ENCODE data around the gene DYNLRB1.
"Not testable (repeated sequence)": the region's sequence is repeated elsewhere in the genome, so short reads cannot be mapped to it uniquely, and the experiment has no call there.

Gene DYNLRB1

GRCh38 chr20:34512266-34512954 lies 3.8 kb upstream of the DYNLRB1 start:
- no peak for DNase-seq

DNA sequence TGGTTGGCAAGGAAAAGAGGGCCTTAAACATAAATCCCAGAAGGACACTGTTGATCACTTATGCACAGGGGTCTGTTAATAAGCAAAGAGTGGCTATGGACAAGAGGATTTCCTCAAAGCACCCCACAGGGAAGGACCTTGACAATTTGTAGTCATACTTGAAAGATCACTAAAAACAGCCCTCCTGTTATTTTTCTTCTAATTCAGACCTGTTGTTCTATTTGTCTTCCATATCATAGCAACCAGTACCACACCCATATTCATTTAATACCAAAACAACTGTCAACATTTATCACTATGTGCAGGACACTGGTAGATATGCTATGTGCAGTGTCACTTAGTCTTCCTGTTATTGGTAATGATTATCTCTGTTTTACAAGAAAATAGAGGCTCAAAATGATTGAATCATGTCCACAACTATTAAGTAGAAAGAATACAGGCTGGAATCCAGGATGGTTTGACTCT lies 3.2 kb upstream of the DYNLRB1 start:
- DNase-seq = no peak

DNA sequence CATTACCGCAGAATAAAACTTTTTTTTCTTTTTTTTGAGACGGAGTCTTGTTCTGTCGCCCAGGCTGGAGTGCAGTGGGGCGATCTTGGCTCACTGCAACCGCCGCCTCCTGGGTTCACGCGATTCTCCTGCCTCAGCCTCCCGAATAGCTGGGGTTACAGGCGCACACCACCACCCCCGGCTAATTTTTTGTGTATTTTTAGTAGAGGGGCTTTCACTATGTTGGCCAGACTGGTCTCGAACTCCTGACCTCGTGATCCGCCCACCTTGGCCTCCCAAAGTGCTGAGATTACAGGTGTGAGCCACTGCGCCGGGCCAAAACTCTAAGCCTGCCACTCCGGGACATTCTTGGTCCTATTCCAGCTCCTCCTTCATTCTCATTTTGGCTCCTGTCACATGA lies 2.2 kb upstream of the DYNLRB1 start:
- not testable (repeated sequence) for DNase-seq

- DNase-seq = no peak
Observed at GRCh38 chr20:34514897-34515483, 1.2 kb upstream of the DYNLRB1 start.

DNA sequence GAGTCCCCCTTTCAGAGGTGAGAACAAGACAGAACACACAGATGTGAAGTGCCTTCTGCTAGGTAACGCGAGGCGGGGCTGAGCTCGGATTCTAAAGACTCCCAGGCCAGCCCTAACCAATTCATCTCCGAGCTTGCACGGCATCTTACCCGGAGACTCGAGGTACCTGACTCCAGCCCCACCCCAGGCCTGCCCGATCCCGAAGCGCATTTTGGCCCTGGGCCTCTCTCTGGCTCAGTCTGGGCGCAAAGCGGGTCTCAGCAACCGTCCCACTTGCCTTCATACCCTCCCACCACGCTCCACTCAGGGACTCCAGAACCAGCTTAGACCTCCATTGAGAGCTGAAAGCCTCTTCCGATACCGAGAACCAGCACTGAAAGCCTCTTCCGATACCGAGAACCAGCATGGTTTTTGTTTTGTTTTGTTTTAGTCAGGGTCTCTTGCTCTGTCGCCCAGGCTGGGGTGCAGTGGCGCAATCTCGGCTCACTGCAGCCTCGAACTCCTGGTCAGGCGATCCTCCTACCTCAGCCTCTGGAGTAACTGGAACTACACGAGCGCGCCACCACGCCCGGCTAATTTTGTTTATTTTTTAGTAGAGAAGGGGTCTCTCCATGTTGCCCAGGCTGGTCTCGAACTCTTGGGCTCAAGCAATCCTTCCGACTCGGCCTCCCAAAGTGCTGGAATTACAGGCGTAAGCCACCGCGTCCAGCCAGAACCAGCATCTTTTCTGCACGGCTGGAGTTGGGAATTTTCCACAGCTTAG lies 557 bp upstream of the DYNLRB1 start:
- DNase-seq = peak; percentile 81 to 82

DNA sequence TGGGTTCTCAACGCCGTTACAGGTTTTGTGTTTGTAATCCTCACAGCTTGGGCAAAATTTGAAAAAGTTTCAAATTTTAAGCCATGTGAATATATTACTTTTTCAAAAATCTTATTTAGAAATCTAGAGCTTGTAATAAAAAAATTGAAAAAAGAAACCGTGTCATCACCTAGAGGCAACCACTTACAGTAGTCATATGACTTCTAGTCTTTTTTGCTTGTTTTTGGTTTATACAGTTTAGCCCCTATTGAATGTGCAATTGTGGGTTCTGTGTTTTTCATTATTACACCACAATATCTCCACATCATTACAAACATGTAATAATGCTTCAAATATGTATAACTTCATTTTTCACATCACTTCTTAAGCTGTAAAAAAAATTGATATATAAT lies 888 bp downstream of the DYNLRB1 start:
- no peak for DNase-seq

DNA sequence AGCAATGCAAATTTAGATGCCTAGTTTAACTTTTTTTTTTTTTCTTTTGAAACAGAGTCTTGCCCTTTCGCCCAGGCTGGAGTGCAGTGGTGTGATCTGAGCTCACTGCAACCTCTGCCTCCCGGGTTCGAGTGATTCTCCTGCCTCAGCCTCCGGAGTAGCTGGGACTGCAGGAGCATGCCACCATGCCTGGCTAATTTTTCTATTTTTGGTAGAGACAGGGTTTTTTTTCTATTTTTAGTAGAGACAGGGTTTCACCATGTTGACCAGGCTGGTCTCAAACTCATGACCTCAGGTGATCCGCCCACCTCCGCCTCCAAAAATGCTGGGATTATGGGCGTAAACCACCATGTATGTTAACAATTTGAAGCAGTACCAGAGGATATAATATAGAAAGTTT lies 2.6 kb downstream of the DYNLRB1 start:
- not testable (repeated sequence) for DNase-seq

DNA sequence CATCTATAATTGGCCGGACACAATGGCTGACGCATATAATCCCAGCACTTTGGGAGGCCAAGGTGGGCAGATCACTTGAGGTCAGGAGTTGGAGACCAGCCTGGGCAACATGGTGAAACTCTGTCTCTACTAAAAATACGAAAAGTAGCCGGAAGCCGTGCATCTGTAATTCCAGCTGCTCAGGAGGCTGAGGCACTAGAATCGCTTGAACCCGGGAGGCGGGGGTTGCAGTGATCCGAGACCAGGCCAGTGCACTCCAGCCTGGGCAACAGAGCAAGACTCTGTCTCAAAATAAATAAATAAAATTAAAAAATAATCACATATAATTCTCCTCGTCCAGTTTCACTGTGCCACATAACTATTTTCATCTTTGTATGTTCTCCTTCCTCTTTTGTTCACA lies 3.6 kb downstream of the DYNLRB1 start:
- DNase-seq = not testable (repeated sequence)

DNA sequence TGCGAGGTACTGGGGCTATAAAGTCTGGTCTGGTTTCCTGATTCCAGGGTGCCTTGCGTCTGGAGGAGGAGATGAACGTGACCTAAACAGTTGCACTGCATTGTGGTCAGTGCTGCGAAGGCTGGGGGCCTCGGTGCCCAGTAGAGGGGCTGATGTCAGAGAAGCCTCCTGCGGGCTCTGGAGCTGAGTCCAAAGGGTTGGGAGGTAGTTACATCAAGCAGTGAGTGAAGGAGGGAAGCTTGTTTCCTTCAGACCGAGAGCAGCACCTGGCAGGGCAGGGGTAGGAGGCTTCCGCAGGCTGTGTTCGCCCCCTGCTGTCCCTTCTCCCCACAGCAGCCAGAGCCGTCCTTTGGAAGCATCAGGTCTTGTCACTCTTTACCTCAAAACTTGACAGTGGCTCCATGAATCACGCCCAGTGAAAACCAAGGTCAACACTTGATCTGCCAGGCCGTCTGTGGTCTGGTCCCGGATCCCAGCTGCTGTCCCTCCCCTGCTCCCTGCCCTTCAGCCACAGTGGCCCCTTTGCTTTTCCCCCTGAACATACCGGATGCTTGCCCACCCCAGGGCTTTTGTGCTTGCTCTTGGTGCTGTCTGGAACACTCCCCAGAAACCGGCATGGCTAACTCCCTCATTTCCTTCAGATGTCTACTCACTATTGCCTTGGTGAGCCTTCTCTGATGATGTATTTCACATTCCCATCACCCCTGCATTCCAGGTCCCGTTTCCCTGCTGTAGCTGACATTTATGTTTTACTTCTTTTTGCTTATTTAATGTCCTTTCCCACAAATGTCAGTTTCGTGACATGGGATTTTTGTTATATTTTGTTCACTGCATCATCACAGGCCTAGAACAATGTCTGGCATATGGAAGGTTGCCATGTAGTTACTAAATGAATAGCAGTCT lies 7.0 kb downstream of the DYNLRB1 start:
- DNase-seq = peak; percentile 71 to 75

DNA sequence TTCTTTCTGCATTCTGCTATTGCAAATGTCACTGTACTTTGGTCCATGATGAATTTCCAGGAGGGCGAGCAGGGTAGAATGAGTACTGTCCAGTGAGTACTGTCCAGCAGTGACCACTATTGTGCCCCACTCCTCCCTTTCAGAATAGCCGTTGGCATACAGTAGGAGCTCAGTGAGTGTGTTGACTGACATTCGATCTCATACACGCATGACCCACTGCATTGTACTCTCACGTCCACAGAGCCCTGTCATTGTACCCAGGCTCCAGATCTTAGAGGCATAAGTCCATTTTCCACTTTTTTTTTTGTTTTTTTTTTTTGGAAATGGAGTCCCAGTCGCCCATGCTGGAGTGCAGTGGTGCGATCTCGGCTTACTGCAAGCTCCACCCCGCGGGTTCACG lies 8.2 kb downstream of the DYNLRB1 start:
- DNase-seq = no peak

DNA sequence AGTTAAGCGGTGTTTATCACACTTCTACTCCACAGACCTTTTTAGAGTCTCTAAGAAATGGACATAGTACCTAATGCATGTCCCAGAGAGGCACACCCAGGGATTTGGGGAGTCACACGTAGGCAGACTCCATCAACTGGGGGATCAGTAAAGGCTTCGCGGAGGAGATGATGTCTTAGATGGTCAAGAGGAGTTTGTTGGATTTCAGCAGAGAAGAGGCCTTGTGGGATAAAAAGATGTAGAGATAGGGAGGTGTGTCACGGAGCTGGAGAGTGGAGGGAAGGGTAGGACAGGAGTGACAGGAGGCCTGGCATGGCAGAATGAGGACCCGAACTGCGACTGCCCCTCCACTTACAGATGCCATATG lies 9.1 kb downstream of the DYNLRB1 start:
- DNase-seq = peak in 1 of 2 experiments; percentile 8

DNA sequence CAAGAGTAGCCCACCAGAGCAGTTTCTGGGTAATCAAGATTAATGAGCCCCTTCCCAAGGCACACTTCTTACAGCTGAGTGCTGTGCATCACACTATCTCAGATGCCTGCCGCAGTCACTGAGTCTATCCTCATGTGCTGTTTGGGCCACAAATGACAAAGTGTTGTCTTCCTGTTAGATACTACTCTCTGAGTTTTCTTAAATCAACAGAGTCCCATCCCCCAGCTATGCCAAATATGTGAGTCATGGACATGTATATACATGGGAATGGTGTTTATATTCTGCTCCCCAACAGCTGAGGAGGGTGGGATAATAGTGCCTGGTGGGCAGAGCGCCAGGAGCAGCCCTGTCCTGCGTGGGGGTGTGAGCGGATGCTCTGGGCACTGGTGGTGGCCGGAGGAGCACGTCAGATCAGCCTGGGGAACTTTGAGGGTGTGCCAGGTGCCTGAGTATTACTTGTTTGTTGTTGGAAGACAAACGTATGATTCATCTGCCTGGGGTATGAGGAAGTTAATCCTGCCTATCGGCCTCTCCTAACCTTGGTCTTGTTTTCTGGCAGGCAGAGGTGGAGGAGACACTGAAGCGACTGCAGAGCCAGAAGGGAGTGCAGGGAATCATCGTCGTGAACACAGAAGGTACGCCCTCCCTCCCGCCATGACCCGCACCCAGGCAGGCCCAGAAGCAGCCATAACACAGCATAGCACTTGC lies 9.6 kb downstream of the DYNLRB1 start:
- DNase-seq = peak in 1 of 2 experiments; percentile 5

- DNase-seq = no peak
Observed at GRCh38 chr20:34526466-34526865, 10.2 kb downstream of the DYNLRB1 start.

GRCh38 chr20:34527016-34527415 lies 10.8 kb downstream of the DYNLRB1 start:
- DNase-seq = no peak

DNA sequence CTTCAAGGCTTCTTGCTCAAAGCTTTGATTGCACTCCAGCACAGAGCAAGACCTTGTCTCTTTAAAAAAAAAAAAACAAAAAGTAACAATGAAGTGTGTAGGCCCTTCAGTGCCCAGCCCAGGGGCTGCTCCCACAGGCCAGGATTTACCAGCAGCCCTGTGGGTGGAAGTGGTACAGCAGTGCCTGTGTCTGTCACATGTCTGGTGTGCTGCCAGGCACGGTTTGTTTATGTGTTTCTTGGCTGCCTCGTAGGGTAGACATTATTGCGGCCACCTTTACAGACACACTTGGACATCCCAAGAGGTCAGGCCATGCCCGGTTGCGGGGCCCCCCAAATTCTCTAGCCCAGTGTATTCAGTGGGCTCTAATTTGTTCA lies 12.7 kb downstream of the DYNLRB1 start:
- no peak for DNase-seq

- no peak for DNase-seq
Observed at GRCh38 chr20:34529742-34530141, 13.5 kb downstream of the DYNLRB1 start.

DNA sequence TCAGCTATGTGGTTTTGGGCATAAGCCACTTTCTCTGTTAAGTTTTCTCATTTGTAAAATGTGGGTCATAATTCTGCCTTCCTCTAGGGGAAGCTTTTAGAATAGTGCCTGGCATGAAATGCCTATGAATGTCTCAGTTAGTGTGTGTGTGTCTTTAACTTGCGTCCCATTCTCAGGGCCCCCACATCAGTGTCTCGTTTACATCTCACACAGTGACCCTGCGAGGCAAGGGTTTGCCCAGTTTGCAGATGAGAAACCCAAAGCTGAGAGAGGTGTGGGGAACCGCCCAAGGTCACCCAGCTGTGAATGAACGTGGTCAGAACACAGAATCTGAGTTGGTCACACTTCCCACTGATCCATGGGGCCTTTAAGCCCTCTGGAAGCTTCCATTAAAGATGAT lies 14.1 kb downstream of the DYNLRB1 start:
- DNase-seq = no peak

- DNase-seq = no peak
Observed at GRCh38 chr20:34531608-34532265, 15.5 kb downstream of the DYNLRB1 start.

DNA sequence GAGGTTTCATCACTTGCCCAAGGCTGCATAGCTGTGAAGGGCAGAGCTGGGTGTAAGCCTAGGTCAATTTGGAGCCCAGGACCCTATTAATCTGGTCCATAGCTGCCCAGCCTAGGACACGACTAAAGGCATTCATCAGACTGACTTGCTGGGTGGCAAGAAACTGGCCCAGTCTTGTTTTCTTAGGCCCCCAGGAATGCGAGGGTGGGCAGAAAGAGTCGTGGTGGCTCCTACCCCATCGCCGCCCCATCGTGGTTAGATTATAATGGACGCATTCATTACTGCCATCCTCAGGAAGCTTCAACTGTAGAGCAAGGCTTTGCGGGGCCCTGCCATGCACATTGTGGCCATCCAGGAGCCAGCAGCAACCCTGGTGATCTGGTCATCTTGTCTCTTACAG lies 16.1 kb downstream of the DYNLRB1 start:
- no peak for DNase-seq

DNA sequence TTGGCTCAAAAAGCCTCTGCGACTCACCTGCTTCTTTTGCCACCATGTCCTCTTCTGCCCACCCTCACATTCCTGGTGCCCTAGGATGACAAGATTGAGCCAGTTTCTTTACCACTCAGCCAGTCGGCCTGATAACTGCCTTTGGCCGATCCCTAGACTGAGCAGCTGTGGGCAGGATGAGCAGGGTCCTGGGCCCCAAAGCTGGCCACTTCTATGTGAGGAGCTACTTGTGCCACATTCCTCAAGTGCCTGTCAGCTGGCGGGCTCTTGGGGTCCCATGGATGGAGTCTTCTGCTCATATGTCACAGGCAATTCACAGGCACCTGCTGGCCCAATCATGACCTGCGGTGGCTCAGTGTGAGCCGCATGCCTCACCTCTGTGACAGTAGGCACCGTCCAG lies 16.5 kb downstream of the DYNLRB1 start:
- DNase-seq = no peak

GRCh38 chr20:34534391-34535165 lies 18.4 kb downstream of the DYNLRB1 start:
- no peak for DNase-seq
